Measurements from ENCODE around the gene ALDOC.

The ALDOC gene

GRCh38 chr17:28530250-28530649 is 46.4 kb downstream of the ALDOC start:
- no peak for DNase-seq

GRCh38 chr17:28529013-28529400 is 47.7 kb downstream of the ALDOC start:
- no peak for DNase-seq

GRCh38 chr17:28528327-28529012 is 48.2 kb downstream of the ALDOC start:
- DNase-seq, result no peak

- DNase-seq, result no peak
These were observed 48.8 kb downstream of the ALDOC start for GRCh38 chr17:28527859-28528258.

GRCh38 chr17:28527181-28527681 is 49.5 kb downstream of the ALDOC start:
- DNase-seq, result no peak

- no peak for DNase-seq
These were observed 50.3 kb downstream of the ALDOC start for GRCh38 chr17:28526381-28526780.

GRCh38 chr17:28524476-28525424 is 51.9 kb downstream of the ALDOC start:
- no peak for DNase-seq

- no peak for DNase-seq
These were observed 52.8 kb downstream of the ALDOC start for GRCh38 chr17:28523876-28524275.

- no peak for DNase-seq
These were observed 53.5 kb downstream of the ALDOC start for GRCh38 chr17:28523186-28523585.
